ENCODE data around the gene MRPL46.
"Not testable (repeated sequence)": the region's sequence is repeated elsewhere in the genome, so short reads cannot be mapped to it uniquely, and the experiment has no call there.

Gene MRPL46

DNA sequence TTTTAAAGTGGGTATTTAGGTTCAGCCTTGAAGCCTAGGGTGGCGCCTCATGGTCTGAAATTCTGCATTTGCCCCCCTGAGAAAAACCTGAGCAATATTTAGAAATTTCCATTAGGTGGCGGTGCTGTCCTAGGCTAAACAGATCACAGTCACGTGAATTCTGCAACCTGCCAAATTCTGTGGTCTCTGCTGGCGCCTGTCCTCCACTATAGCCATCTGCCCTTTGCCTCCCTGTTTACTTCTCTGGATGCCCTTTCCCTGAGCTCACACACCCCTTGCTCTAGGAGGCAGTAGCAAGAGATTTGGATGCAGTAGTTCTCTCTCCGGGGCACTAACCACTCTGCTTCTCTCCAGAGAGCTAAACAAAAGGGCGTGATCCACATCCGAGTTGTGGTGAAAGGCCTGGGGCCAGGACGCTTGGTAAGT lies 9.5 kb upstream of the MRPL46 start:
- Histone ChIP-seq H3K14ac (ENCODE audit: low read length in 2 of 2) (no peak overlapping the region), H3K4me3 (ENCODE audit: insufficient read depth in 1 of 2, low read depth in 1 of 2, low read length in 2 of 2) (no peak overlapping the region), H4K8ac (ENCODE audit: low read length) (no peak overlapping the region), H3K79me1 (replicated peaks; ENCODE audit: low read length, poor library complexity, severe bottlenecking) (peaks cover 12% of the 10 kb centered on the region), H4K91ac (ENCODE audit: low read length) (no peak overlapping the region), H3K4me2 (ENCODE audit: low read length, poor library complexity, severe bottlenecking) (no peak overlapping the region), H2BK15ac (ENCODE audit: low read depth, poor library complexity, severe bottlenecking) (no peak overlapping the region), H3K9ac (ENCODE audit: low read length) (peak overlapping the region; percentile 27), H3K36me3 (ENCODE audit: control insufficient read depth in 1 of 2, insufficient read depth in 2 of 2, low read depth in 1 of 2, low read length in 2 of 2) (peaks cover 18 to 67% of the 10 kb centered on the region in 2 experiments), H2AK5ac (ENCODE audit: low read length, severe bottlenecking) (no peak overlapping the region), H3K4me1 (ENCODE audit: control insufficient read depth, insufficient read depth, low read depth, low read length) (peaks cover 2% of the 10 kb centered on the region), H2BK5ac (ENCODE audit: low read depth, low read length, poor library complexity, severe bottlenecking) (no peak overlapping the region), H2AFZ (ENCODE audit: low read depth, low read length) (no peak overlapping the region), H3K4ac (ENCODE audit: low read depth in 1 of 2, low read length in 2 of 2) (no peak overlapping the region), H2BK120ac (ENCODE audit: low read depth, low read length) (no peak overlapping the region), H3K27ac (ENCODE audit: low read length, poor library complexity, severe bottlenecking) (no peak overlapping the region), H3K27me3 (ENCODE audit: control insufficient read depth in 1 of 2, insufficient read depth in 1 of 2, low read length in 2 of 2) (no peaks in the 10 kb centered on the region), H3K9me3 (ENCODE audit: control insufficient read depth, low read length) (no peaks in the 10 kb centered on the region), H3K23ac (ENCODE audit: low read length in 2 of 2) (no peak overlapping the region), H2BK12ac (ENCODE audit: low read length in 2 of 2) (peak overlapping the region in 1 of 2 experiments; percentile 15), H3K18ac (ENCODE audit: low read depth in 1 of 2, low read length in 2 of 2) (no peak overlapping the region)
- DNase-seq: peak; percentile 63
- 60% methylated on average over 8 of the region's 8 CpGs for WGBS

DNA sequence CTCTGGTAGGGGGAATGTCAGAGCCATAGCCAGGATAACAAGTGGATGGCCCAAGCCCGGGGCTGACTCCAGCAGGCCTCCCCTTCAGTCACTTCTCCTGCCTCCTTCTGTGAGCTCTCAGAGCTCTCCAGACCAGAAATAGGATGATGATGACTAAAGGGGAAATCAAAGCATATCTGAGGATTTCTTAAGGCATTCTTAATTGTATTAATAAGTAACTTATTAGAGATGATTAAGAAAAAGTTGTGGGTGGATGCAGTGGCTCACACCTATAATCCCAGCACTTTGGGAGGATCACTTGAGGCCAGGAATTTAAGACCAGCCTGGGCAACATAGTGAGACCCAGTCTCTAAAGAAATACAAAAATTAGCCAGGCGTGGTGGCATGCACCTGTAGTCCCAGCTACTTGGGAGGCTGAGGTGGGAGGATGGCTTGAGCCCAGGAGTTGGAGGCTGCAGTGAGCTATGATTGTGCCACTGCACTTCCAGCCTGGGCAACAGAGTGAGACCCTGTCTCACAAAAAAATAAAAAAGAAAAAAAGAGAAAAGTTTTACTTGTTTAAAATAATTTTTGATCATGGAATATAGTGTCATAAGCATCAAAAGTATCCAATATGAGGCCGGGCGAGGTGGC lies 6.6 kb upstream of the MRPL46 start:
- not testable (repeated sequence) for H3K14ac ChIP-seq (ENCODE audit: low read length in 2 of 2); H3K27me3 ChIP-seq (ENCODE audit: control insufficient read depth in 1 of 2, insufficient read depth in 1 of 2, low read length in 2 of 2); H3K23ac ChIP-seq (ENCODE audit: low read length in 2 of 2); H2AK5ac ChIP-seq (ENCODE audit: low read length, severe bottlenecking); H3K4me3 ChIP-seq (ENCODE audit: insufficient read depth in 1 of 2, low read depth in 1 of 2, low read length in 2 of 2); H3K4ac ChIP-seq (ENCODE audit: low read depth in 1 of 2, low read length in 2 of 2); H2BK120ac ChIP-seq (ENCODE audit: low read depth, low read length); H2BK5ac ChIP-seq (ENCODE audit: low read depth, low read length, poor library complexity, severe bottlenecking); H2BK15ac ChIP-seq (ENCODE audit: low read depth, poor library complexity, severe bottlenecking); H3K4me1 ChIP-seq (ENCODE audit: control insufficient read depth, insufficient read depth, low read depth, low read length); H4K91ac ChIP-seq (ENCODE audit: low read length); DNase-seq; H3K27ac ChIP-seq (ENCODE audit: low read length, poor library complexity, severe bottlenecking); H3K9ac ChIP-seq (ENCODE audit: low read length); H3K4me2 ChIP-seq (ENCODE audit: low read length, poor library complexity, severe bottlenecking); H4K8ac ChIP-seq (ENCODE audit: low read length); H3K18ac ChIP-seq (ENCODE audit: low read depth in 1 of 2, low read length in 2 of 2); H3K9me3 ChIP-seq (ENCODE audit: control insufficient read depth, low read length); H2AFZ ChIP-seq (ENCODE audit: low read depth, low read length); H2BK12ac ChIP-seq (ENCODE audit: low read length in 2 of 2)
- whole genome bisulfite sequencing: 95% methylated on average over 4 of the region's 4 CpGs
- Histone ChIP-seq H3K36me3 (ENCODE audit: control insufficient read depth in 1 of 2, insufficient read depth in 2 of 2, low read depth in 1 of 2, low read length in 2 of 2) (peaks cover 18 to 79% of the 10 kb centered on the region in 2 experiments), H3K79me1 (replicated peaks; ENCODE audit: low read length, poor library complexity, severe bottlenecking) (peaks cover 24% of the 10 kb centered on the region)

DNA sequence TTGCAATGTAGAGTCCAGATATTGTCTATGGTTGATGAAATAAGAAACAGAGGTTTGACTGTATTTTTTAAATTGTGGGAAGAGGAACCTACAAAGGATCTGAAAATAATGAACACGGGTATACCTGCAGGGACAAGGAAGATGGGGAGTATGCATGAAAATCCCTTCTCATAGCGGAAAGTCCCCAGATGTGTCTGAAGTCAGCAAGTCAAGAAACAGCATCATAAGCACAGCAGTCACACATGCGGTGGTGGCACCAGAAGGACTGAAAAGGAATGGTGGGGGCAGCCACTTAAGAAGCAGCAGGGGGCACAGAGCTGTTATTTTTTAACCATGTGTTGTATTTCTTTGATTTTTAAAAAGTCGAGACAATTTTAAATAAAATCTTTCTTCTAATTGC lies 5.0 kb upstream of the MRPL46 start:
- Histone ChIP-seq H3K4me2 (ENCODE audit: low read length, poor library complexity, severe bottlenecking) (no peak overlapping the region), H2BK5ac (ENCODE audit: low read depth, low read length, poor library complexity, severe bottlenecking) (no peak overlapping the region), H3K4ac (ENCODE audit: low read depth in 1 of 2, low read length in 2 of 2) (no peak overlapping the region), H4K91ac (ENCODE audit: low read length) (no peak overlapping the region), H4K8ac (ENCODE audit: low read length) (no peak overlapping the region), H2AK5ac (ENCODE audit: low read length, severe bottlenecking) (no peak overlapping the region), H2BK15ac (ENCODE audit: low read depth, poor library complexity, severe bottlenecking) (no peak overlapping the region), H3K4me1 (ENCODE audit: control insufficient read depth, insufficient read depth, low read depth, low read length) (peaks cover 7% of the 10 kb centered on the region), H3K9me3 (ENCODE audit: control insufficient read depth, low read length) (no peaks in the 10 kb centered on the region), H2BK120ac (ENCODE audit: low read depth, low read length) (no peak overlapping the region), H3K4me3 (ENCODE audit: insufficient read depth in 1 of 2, low read depth in 1 of 2, low read length in 2 of 2) (no peak overlapping the region), H3K79me1 (replicated peaks; ENCODE audit: low read length, poor library complexity, severe bottlenecking) (peaks cover 32% of the 10 kb centered on the region), H2BK12ac (ENCODE audit: low read length in 2 of 2) (no peak overlapping the region), H3K27me3 (ENCODE audit: control insufficient read depth in 1 of 2, insufficient read depth in 1 of 2, low read length in 2 of 2) (no peaks in the 10 kb centered on the region), H3K27ac (ENCODE audit: low read length, poor library complexity, severe bottlenecking) (no peak overlapping the region), H3K9ac (ENCODE audit: low read length) (no peak overlapping the region), H3K23ac (ENCODE audit: low read length in 2 of 2) (no peak overlapping the region), H3K18ac (ENCODE audit: low read depth in 1 of 2, low read length in 2 of 2) (no peak overlapping the region), H2AFZ (ENCODE audit: low read depth, low read length) (no peak overlapping the region), H3K36me3 (ENCODE audit: control insufficient read depth in 1 of 2, insufficient read depth in 2 of 2, low read depth in 1 of 2, low read length in 2 of 2) (peaks cover 6 to 66% of the 10 kb centered on the region in 2 experiments), H3K14ac (ENCODE audit: low read length in 2 of 2) (no peak overlapping the region)
- DNase-seq: no peak
- 94% methylated on average over 3 of the region's 4 CpGs for WGBS

DNA sequence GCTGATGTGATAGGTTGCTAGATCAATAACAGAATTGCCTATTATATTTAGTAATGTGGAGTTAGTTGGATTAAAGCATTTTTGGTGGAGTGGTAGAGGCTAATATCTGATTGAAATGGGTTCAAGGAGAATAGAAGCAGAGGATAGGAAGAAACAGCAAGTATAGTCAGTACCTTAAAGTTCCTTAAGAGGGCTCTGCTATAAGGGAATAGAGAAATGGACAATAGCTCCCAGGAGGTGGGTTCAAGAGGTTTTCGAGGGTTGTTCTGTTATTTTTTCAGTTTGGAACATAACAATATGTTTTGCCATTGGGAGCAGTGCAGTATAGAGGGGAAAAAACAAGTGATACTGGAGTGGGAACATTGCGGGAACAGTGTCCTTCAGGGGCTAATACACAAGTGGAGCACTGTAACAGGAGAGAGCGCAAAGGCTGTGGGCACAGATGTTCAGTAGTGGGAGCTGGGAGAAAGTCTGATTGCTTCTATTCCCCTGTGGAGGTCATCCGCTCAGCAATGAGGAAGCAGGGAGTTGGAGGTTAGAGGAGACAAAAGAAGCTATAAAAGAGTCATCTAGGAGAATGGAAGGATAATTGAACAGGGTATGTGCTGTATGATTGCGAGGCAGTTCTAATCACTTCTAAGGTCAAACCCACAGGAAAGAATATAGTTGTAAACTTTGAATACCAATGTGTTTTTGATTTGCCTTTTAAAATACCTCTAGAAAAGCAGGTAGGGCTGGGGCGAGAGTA lies 3.6 kb upstream of the MRPL46 start:
- Histone ChIP-seq H2BK5ac (ENCODE audit: low read depth, low read length, poor library complexity, severe bottlenecking) (no peak overlapping the region), H4K91ac (ENCODE audit: low read length) (no peak overlapping the region), H3K18ac (ENCODE audit: low read depth in 1 of 2, low read length in 2 of 2) (no peak overlapping the region), H3K4ac (ENCODE audit: low read depth in 1 of 2, low read length in 2 of 2) (no peak overlapping the region), H3K4me3 (ENCODE audit: insufficient read depth in 1 of 2, low read depth in 1 of 2, low read length in 2 of 2) (no peak overlapping the region), H3K9ac (ENCODE audit: low read length) (peak overlapping the region; percentile 24), H2AFZ (ENCODE audit: low read depth, low read length) (no peak overlapping the region), H3K23ac (ENCODE audit: low read length in 2 of 2) (no peak overlapping the region), H3K4me1 (ENCODE audit: control insufficient read depth, insufficient read depth, low read depth, low read length) (peaks cover 7% of the 10 kb centered on the region), H3K36me3 (ENCODE audit: control insufficient read depth in 1 of 2, insufficient read depth in 2 of 2, low read depth in 1 of 2, low read length in 2 of 2) (peaks cover 6 to 54% of the 10 kb centered on the region in 2 experiments), H4K8ac (ENCODE audit: low read length) (no peak overlapping the region), H3K4me2 (ENCODE audit: low read length, poor library complexity, severe bottlenecking) (no peak overlapping the region), H3K27me3 (ENCODE audit: control insufficient read depth in 1 of 2, insufficient read depth in 1 of 2, low read length in 2 of 2) (no peaks in the 10 kb centered on the region), H2BK120ac (ENCODE audit: low read depth, low read length) (no peak overlapping the region), H2AK5ac (ENCODE audit: low read length, severe bottlenecking) (no peak overlapping the region), H2BK15ac (ENCODE audit: low read depth, poor library complexity, severe bottlenecking) (no peak overlapping the region), H3K27ac (ENCODE audit: low read length, poor library complexity, severe bottlenecking) (no peak overlapping the region), H2BK12ac (ENCODE audit: low read length in 2 of 2) (no peak overlapping the region), H3K9me3 (ENCODE audit: control insufficient read depth, low read length) (no peaks in the 10 kb centered on the region), H3K14ac (ENCODE audit: low read length in 2 of 2) (no peak overlapping the region), H3K79me1 (replicated peaks; ENCODE audit: low read length, poor library complexity, severe bottlenecking) (peaks cover 34% of the 10 kb centered on the region)
- no peak for DNase-seq
- WGBS: 99% methylated on average over 6 of the region's 6 CpGs
